NCI-H748 treated with DMSO at 0.1 percent for 48 hours (cell line): Measurements from ENCODE around the gene PCDHGA5.
"Not testable (repeated sequence)": the region's sequence is repeated elsewhere in the genome, so short reads cannot be mapped to it uniquely, and the experiment has no call there.

Source experiments
- DNase-seq: peaks from one replicate; lab custom pipeline; 2025; lab: John Stamatoyannopoulos, UW

PCDHGA5 gene

GRCh38 chr5:141387557-141388311 lies 23.8 kb downstream of the PCDHGA5 start, which contains the start of gene PCDHGB4:
TSS of gene PCDHGB4 (plus strand) at chr5:141387698. CDS start at chr5:141387885, 187 bp downstream.
- not testable (repeated sequence) for DNase-seq

- no peak for DNase-seq
Observed at GRCh38 chr5:141388661-141389060, 24.7 kb downstream of the PCDHGA5 start.

- no peak for DNase-seq
Observed at GRCh38 chr5:141389153-141390042, 25.4 kb downstream of the PCDHGA5 start.

- no peak for DNase-seq
Observed at GRCh38 chr5:141392429-141393198, 28.7 kb downstream of the PCDHGA5 start, which contains the start of gene PCDHGA8. TSS of gene PCDHGA8 (plus strand) at chr5:141392633. CDS start at chr5:141392814, 181 bp downstream.

GRCh38 chr5:141393267-141393666 lies 29.3 kb downstream of the PCDHGA5 start:
- no peak for DNase-seq

DNA sequence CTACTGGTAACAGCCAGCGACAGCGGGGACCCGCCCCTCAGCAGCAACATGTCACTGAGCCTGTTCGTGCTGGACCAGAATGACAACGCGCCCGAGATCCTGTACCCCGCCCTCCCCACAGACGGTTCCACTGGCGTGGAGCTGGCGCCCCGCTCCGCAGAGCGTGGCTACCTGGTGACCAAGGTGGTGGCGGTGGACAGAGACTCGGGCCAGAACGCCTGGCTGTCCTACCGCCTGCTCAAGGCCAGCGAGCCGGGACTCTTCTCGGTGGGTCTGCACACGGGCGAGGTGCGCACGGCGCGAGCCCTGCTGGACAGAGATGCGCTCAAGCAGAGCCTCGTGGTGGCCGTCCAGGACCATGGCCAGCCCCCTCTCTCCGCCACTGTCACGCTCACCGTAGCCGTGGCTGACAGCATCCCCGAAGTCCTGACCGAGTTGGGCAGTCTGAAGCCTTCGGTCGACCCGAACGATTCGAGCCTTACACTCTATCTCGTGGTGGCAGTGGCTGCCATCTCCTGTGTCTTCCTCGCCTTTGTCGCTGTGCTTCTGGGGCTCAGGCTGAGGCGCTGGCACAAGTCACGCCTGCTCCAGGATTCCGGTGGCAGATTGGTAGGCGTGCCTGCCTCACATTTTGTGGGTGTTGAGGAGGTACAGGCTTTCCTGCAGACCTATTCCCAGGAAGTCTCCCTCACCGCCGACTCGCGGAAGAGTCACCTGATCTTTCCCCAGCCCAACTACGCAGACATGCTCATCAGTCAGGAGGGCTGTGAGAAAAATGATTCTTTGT lies 30.6 kb downstream of the PCDHGA5 start:
- not testable (repeated sequence) for DNase-seq

GRCh38 chr5:141397756-141398551 lies 34.0 kb downstream of the PCDHGA5 start, which contains the start of gene PCDHGB5:
TSS of gene PCDHGB5 (plus strand) at chr5:141397947. CDS start at chr5:141398128, 181 bp downstream.
- DNase-seq, result peak; percentile 50

DNA sequence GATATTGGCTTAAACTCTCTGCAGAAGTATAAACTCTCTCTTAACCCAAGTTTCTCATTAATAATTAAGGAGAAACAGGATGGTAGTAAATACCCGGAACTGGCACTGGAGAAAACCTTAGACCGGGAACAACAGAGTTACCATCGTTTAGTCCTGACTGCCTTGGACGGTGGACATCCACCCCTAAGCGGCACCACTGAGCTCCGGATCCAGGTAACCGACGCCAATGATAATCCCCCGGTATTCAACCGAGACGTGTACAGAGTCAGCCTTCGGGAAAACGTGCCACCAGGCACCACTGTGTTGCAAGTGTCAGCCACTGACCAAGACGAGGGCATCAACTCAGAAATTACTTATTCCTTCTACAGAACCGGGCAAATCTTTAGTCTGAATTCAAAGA lies 34.6 kb downstream of the PCDHGA5 start:
- DNase-seq, result no peak

DNA sequence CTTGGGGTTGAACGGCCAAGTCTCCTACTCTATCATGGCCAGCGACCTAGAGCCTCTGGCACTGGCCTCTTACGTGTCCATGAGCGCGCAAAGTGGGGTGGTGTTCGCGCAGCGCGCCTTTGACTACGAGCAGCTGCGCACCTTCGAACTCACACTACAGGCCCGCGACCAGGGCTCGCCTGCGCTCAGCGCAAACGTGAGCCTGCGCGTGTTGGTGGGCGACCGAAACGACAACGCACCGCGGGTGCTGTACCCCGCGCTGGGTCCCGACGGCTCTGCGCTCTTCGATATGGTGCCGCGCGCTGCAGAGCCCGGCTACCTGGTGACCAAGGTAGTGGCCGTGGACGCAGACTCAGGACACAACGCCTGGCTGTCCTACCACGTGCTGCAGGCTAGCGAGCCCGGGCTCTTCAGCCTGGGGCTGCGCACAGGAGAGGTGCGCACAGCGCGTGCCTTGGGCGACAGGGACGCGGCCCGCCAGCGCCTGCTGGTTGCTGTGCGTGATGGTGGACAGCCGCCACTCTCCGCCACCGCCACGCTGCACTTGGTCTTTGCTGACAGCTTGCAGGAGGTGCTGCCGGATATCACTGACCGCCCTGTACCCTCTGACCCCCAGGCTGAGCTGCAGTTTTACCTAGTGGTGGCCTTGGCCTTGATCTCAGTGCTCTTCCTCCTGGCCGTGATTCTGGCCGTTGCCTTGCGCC lies 35.7 kb downstream of the PCDHGA5 start:
- DNase-seq, result no peak

GRCh38 chr5:141402553-141403243 lies 38.7 kb downstream of the PCDHGA5 start, which contains the start of gene PCDHGA9:
TSS of gene PCDHGA9 (plus strand) at chr5:141402778. CDS start at chr5:141402953, 175 bp downstream.
- no peak for DNase-seq

- no peak for DNase-seq
Observed at GRCh38 chr5:141403387-141403786, 39.4 kb downstream of the PCDHGA5 start.

DNA sequence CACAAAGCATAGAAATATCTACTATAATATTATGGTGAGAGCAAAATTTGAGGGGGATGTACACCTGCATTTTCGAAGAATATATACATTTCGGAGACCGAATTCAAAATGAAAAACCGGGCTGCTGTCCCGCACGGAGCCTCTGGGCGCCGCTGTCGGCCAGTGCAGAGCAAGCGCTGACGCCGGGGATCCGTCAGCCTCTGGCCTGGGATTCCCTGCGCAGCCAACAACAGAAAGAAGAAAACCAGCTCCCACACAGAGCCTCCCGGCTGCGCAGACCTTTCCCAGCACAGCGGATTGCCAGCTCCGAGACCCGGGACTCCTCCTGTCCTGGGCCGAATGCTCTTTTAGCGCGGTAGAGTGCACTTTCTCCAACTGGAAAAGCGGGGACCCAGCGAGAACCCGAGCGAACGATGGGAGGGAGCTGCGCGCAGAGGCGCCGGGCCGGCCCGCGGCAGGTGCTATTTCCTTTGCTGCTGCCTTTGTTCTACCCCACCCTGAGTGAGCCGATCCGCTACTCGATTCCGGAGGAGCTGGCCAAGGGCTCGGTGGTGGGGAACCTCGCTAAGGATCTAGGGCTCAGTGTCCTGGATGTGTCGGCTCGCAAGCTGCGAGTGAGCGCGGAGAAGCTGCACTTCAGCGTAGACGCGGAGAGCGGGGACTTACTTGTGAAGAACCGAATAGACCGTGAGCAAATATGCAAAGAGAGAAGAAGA lies 44.0 kb downstream of the PCDHGA5 start, which contains the start of gene PCDHGB6:
TSS of gene PCDHGB6 (plus strand) at position 232 of the 716 bp plus-strand sequence. CDS start at position 414, 182 bp downstream.
- not testable (repeated sequence) for DNase-seq

DNA sequence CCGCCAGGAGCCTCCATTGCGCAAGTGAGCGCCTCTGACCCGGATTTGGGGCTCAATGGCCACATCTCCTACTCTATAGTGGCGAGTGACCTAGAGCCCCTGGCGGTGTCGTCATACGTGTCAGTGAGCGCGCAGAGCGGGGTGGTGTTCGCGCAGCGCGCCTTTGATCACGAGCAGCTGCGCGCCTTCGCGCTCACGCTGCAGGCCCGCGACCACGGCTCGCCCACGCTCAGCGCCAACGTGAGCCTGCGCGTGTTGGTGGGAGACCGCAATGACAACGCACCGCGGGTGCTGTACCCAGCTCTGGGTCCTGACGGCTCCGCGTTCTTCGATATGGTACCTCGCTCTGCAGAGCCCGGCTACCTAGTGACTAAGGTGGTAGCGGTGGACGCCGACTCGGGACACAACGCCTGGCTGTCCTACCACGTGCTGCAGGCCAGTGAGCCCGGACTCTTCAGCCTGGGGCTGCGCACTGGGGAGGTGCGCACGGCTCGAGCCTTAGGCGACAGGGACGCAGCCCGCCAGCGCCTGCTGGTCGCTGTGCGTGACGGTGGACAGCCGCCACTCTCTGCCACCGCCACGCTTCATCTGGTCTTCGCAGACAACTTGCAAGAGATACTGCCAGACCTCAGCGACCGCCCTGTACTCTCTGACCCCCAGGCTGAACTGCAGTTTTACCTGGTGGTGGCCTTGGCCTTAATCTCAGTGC lies 45.8 kb downstream of the PCDHGA5 start:
- DNase-seq, result no peak

DNA sequence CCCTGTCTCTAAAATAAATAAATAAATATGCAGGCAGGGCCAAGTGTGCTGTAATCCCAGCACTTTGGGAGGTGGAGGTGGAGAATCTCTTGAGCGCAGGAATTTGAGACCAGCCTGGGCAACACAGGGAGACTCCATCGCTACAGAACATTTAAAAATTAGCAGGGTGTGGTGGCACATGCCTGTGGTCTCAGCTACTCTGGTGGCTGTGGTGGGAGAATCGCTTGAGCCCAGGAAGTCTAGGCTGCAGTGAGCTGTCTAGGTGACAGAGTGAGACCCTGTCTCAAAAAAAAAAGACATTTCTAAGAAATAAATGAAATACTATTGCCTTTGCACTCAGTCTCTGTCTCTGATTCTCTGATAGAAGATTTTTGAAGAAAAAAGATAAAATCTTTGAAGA lies 47.6 kb downstream of the PCDHGA5 start:
- no peak for DNase-seq

DNA sequence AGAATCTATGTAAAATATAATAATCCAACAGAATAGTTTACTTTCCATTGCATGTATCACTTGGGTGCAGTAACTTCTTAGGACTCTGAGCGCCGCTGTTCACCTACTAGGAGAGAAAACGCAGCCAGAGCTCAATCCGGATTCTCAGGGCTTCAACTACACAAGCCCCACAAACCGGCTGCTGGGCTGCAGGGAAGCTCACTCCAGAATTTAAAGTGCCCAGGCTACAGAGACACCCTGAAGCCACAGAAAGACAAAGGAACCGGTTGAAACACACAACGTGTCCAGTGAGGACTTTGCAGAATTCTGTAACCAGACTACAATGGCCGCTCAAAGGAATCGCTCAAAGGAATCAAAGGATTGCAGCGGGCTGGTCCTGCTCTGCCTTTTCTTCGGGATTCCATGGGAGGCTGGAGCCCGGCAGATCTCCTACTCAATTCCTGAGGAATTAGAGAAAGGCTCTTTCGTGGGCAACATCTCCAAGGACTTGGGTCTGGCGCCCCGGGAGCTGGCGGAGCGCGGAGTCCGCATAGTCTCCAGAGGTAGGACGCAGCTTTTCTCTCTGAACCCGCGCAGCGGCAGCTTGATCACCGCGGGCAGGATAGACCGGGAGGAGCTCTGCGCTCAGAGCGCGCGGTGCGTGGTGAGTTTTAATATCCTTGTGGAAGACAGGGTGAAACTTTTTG lies 49.0 kb downstream of the PCDHGA5 start, which contains the start of gene PCDHGA10:
TSS of gene PCDHGA10 (plus strand) at position 134 of the 686 bp plus-strand sequence. CDS start at position 323, 189 bp downstream.
- DNase-seq, result peak; percentile 65

DNA sequence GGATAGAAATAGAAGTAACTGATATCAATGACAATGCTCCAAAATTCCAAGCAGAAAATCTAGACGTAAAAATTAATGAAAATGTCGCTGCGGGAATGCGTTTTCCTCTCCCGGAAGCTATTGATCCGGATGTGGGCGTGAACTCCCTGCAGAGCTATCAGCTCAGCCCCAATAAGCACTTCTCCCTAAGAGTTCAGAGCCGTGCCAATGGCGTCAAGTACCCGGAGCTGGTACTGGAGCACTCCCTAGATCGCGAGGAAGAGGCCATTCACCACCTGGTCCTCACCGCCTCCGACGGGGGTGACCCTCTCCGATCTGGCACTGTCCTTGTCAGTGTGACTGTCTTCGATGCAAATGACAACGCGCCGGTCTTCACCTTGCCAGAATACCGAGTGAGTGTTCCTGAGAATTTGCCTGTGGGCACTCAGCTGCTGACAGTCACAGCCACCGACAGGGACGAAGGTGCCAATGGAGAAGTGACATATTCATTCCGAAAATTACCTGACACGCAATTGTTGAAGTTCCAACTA lies 49.6 kb downstream of the PCDHGA5 start:
- peak; percentile 7 for DNase-seq
